COLO829 (cell line): Measurements from ENCODE around the gene PDLIM1.
"Not testable (repeated sequence)": the region's sequence is repeated elsewhere in the genome, so short reads cannot be mapped to it uniquely, and the experiment has no call there.

Experiments used
- DNase-seq: peaks from one replicate; pipeline ENCODE4 v3.0.0; 2012; ENCODE audit warnings: low spot score

PDLIM1 gene

DNA sequence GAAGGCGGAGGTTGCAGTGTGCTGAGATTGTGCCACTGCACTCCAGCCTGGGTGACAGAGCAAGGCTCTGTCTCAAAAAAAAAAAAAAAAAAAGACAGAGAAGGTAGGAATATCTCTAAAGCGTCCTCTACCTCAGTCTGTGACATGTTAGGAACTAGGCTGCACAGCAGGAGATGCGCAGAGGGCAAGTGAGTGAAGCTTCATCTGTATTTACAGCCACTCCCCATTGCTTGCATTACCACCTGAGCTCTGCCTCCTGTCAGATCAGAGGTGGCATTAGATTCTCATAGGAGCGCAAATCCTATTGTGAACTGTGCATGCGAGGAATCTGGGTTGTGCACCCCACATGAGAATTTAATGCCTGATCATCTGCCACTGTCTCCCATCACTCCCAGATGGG lies 87.9 kb downstream of the PDLIM1 start:
- not testable (repeated sequence) for DNase-seq

- DNase-seq = no peak
Observed at GRCh38 chr10:95201736-95202135, 89.1 kb downstream of the PDLIM1 start.

DNA sequence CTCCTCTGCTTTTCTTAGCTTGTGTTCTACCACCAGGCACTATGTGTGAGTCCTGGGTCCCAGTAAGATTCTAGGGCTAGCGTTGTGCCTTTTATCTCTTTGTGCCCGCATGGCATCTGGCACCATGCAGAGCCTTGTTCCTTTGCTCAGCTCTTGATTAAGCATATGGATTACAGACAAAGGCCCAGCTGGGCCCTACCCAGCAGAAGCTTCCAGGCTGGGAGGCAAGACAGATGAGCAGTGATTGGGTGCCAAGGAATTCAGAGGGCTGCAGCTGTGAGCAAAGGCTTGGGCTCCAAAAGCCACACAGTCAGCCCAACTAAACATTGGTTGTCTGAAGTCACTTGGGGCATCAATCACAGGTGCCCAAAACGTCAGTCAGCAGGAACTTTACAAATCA lies 94.8 kb downstream of the PDLIM1 start:
- no peak for DNase-seq

DNA sequence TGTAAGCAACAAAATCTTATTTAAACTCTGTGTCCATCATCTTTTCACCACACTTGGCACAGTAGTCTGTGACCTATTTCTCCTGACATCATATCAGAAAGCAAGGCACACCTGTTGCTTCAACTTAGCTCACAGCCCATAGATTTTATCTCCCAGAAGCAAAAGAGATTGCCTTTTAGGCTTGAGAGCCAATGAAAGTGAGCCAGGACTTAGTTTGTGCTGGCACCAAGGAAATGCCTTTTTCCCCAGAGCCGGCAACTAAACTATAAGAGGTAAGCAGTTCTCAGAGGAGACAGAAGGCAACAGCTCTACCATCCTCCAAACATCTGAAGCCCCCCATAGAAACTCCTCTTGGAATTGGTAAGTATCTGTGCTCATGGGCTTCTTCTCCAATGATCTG lies 96.9 kb downstream of the PDLIM1 start, which contains the start of gene ACSM6:
ACSM6 (plus strand) TSS at position 295 of the 400 bp plus-strand sequence. CDS start 248 bp downstream, outside the sequence.
- DNase-seq = no peak

DNA sequence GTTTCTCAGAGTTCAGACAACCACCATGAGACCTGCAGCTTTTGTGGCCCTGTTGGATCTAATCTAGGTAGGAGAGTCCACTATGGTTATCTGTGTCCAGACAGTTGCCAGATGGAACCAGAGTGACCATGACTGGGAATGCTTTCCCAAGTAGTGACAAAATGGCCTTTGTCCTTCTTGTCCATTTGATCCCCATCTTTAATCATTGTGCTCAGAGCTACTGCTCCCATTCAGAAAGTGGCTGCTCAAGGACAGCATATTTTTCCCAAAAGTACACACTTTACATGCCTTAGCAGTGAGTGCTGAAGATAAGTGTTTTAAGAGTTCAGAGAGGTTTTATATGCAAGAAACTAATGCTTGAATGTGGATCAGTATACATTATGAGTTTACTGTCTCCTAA lies 102.2 kb downstream of the PDLIM1 start:
- DNase-seq = no peak

DNA sequence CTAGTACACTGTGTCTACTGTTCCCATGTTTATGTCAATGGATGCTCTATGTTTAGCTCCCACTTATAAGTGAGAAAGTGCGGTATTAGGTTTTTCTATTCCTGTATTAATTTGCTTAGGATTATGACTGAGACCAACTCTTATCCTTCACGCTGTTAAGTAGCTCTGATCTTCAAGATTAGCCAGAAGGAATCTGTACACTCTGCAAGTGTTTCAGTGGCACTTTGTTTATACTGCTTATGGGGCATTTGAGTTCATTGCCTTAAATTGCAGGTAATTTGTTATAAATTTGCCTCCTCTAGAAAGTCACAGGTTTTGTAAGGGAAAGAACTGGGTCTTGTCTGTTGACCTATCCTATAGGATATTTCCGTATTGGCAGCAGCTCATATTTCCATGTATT lies 103.2 kb downstream of the PDLIM1 start:
- DNase-seq = no peak
